Measurements from ENCODE around the gene ATOH1. TPM values are rescaled to one million over a fixed set of nuclear protein-coding genes. Genes with fewer than 3 reads are reported as not detected.

The ATOH1 gene, protein sequence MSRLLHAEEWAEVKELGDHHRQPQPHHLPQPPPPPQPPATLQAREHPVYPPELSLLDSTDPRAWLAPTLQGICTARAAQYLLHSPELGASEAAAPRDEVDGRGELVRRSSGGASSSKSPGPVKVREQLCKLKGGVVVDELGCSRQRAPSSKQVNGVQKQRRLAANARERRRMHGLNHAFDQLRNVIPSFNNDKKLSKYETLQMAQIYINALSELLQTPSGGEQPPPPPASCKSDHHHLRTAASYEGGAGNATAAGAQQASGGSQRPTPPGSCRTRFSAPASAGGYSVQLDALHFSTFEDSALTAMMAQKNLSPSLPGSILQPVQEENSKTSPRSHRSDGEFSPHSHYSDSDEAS
- not detected for total RNA-seq (2013)
- polyA plus RNA-seq: not detected
- not detected in 2 replicates for polyA minus RNA-seq
- total RNA-seq: 0 to 0.45 (median 0) reads per million in 11 experiments

DNA sequence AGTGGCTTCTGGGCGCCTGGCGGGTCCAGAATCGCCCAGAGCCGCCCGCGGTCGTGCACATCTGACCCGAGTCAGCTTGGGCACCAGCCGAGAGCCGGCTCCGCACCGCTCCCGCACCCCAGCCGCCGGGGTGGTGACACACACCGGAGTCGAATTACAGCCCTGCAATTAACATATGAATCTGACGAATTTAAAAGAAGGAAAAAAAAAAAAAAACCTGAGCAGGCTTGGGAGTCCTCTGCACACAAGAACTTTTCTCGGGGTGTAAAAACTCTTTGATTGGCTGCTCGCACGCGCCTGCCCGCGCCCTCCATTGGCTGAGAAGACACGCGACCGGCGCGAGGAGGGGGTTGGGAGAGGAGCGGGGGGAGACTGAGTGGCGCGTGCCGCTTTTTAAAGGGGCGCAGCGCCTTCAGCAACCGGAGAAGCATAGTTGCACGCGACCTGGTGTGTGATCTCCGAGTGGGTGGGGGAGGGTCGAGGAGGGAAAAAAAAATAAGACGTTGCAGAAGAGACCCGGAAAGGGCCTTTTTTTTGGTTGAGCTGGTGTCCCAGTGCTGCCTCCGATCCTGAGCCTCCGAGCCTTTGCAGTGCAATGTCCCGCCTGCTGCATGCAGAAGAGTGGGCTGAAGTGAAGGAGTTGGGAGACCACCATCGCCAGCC, at the start of gene ATOH1:
Gene ATOH1, plus strand, starts transcription at position 422 of the 663 bp plus-strand sequence. Its CDS starts 174 bp downstream, at position 596.
- Histone ChIP-seq H3K9ac (ENCODE audit: insufficient read depth, low read length, poor library complexity, severe bottlenecking) (no peak within 1 kb of the TSS), H3K4me2 (replicated peaks; ENCODE audit: extremely low read depth, low read length, poor library complexity, severe bottlenecking) (peak within 1 kb of the TSS; percentile 33), H3K9me3 (replicated peaks in 1 of 2; ENCODE audit: control insufficient read depth in 1 of 2, insufficient read depth in 1 of 2, low read length in 2 of 2) (peaks cover 0 to 44% of the 10 kb centered on the region in 2 donors), H3K4me1 (ENCODE audit: control insufficient read depth in 1 of 2, insufficient read depth in 2 of 2, low read length in 2 of 2) (peaks cover 0 to 5% of the 10 kb centered on the region in 2 donors), H2AFZ (ENCODE audit: insufficient read depth, low read depth, low read length, poor library complexity, severe bottlenecking) (peak within 1 kb of the TSS; percentile 35), H4K20me1 (ENCODE audit: insufficient read depth, low read length) (no peaks in the 10 kb centered on the region), H3K79me2 (ENCODE audit: insufficient read depth, low read length) (no peaks in the 10 kb centered on the region), H3K4me3 (replicated peaks in 1 of 3; ENCODE audit: low read depth in 2 of 3, low read length in 3 of 3) (peak within 1 kb of the TSS in 1 of 3 experiments; percentile 28), H3K27me3 (ENCODE audit: control insufficient read depth in 2 of 2, insufficient read depth in 2 of 2, low read length in 2 of 2) (peaks cover 74 to 91% of the 10 kb centered on the region in 2 donors), H3K27ac (ENCODE audit: low read depth in 1 of 2, low read length in 2 of 2) (no peak within 1 kb of the TSS), H3K36me3 (replicated peaks in 1 of 2; ENCODE audit: control insufficient read depth in 1 of 2, insufficient read depth in 2 of 2, low read length in 2 of 2) (no peaks in the 10 kb centered on the region)
- peaks cover 3 to 22% (median 8%) of the 10 kb centered on the region in 7 donors for H3K9me3 Mint-ChIP-seq
- WGBS (ENCODE audit: insufficient coverage): under 1% methylated on average over 43 of the region's 46 CpGs
- DNase-seq: no peak
- peak within 1 kb of the TSS; percentile 45 to 82 for H3K4me3 Mint-ChIP-seq
- peaks cover 15% of the 10 kb centered on the region for H3K4me1 Mint-ChIP-seq
- peaks cover 86 to 93% (median 89%) of the 10 kb centered on the region in 3 donors for H3K27me3 Mint-ChIP-seq (ENCODE audit: low read depth in 3 of 3)
- H3K36me3 Mint-ChIP-seq: peaks cover 0 to 3% of the 10 kb centered on the region in 2 donors
- TF ChIP-seq, protein P1, sequence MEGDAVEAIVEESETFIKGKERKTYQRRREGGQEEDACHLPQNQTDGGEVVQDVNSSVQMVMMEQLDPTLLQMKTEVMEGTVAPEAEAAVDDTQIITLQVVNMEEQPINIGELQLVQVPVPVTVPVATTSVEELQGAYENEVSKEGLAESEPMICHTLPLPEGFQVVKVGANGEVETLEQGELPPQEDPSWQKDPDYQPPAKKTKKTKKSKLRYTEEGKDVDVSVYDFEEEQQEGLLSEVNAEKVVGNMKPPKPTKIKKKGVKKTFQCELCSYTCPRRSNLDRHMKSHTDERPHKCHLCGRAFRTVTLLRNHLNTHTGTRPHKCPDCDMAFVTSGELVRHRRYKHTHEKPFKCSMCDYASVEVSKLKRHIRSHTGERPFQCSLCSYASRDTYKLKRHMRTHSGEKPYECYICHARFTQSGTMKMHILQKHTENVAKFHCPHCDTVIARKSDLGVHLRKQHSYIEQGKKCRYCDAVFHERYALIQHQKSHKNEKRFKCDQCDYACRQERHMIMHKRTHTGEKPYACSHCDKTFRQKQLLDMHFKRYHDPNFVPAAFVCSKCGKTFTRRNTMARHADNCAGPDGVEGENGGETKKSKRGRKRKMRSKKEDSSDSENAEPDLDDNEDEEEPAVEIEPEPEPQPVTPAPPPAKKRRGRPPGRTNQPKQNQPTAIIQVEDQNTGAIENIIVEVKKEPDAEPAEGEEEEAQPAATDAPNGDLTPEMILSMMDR (IDR thresholded peaks at IDR 0.05): no peak
- H3K27ac Mint-ChIP-seq: no peak within 1 kb of the TSS
- intact Hi-C loops (cut with micrococcal nuclease): no loop called here

DNA sequence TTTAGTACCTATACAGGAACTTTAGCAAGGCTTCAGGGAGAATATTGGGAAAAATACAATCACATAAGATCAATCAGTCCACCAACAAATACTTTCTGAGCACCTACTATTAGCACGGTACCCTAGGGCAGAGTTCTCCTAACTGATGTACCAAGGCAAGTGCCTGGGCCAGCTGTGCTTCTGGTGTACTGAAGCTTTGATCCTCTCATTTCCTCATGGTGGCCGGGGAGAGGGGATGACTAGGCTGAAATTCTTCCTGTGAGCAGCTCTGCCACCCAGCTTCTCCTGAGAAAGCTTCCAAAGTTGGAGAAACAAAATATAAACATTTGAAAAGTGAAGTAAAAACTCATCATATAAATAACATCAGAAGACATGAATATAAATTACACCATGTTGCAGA, 49.3 kb upstream of the ATOH1 start:
- WGBS (ENCODE audit: insufficient coverage): no CpG with 5 or more reads among the region's 2 CpGs

More for the DNA sequence above, 49.3 kb upstream of the ATOH1 start:
- no peaks in the 10 kb centered on the region for H3K4me1 Mint-ChIP-seq
- Histone ChIP-seq H3K4me1 (ENCODE audit: control insufficient read depth in 1 of 2, insufficient read depth in 2 of 2, low read length in 2 of 2) (no peaks in the 10 kb centered on the region), H3K9me3 (replicated peaks in 1 of 2; ENCODE audit: control insufficient read depth in 1 of 2, insufficient read depth in 1 of 2, low read length in 2 of 2) (no peaks in the 10 kb centered on the region), H3K79me2 (ENCODE audit: insufficient read depth, low read length) (no peaks in the 10 kb centered on the region), H4K20me1 (ENCODE audit: insufficient read depth, low read length) (no peaks in the 10 kb centered on the region), H3K27me3 (ENCODE audit: control insufficient read depth in 2 of 2, insufficient read depth in 2 of 2, low read length in 2 of 2) (no peaks in the 10 kb centered on the region), H2AFZ (ENCODE audit: insufficient read depth, low read depth, low read length, poor library complexity, severe bottlenecking) (no peak overlapping the region), H3K27ac (ENCODE audit: low read depth in 1 of 2, low read length in 2 of 2) (no peak overlapping the region), H3K36me3 (replicated peaks in 1 of 2; ENCODE audit: control insufficient read depth in 1 of 2, insufficient read depth in 2 of 2, low read length in 2 of 2) (no peaks in the 10 kb centered on the region), H3K4me3 (replicated peaks in 1 of 3; ENCODE audit: low read depth in 2 of 3, low read length in 3 of 3) (no peak overlapping the region), H3K9ac (ENCODE audit: insufficient read depth, low read length, poor library complexity, severe bottlenecking) (no peak overlapping the region), H3K4me2 (replicated peaks; ENCODE audit: extremely low read depth, low read length, poor library complexity, severe bottlenecking) (no peak overlapping the region)
- H3K9me3 Mint-ChIP-seq: no peaks in the 10 kb centered on the region
- DNase-seq: no peak
- H3K27me3 Mint-ChIP-seq (ENCODE audit: low read depth in 3 of 3): peaks cover 0 to 5% (median under 1%) of the 10 kb centered on the region in 3 donors
- H3K36me3 Mint-ChIP-seq: no peaks in the 10 kb centered on the region
- H3K27ac Mint-ChIP-seq: no peak overlapping the region
- intact Hi-C loops (cut with micrococcal nuclease): no loop called here
- no peak overlapping the region for H3K4me3 Mint-ChIP-seq
- TF ChIP-seq, protein P1 (IDR thresholded peaks at IDR 0.05): no peak

All from CD14-positive monocyte (primary cell).